Coronary artery (tissue), 2 donors: ENCODE measurements around the gene DCAF6.
A peak's percentile ranks its signal among the peaks of the same experiment; 100 is the strongest.

Experiments
- DNase-seq: peaks from one replicate; pipeline ENCODE4 v3.0.0-alpha.2; 2017; ENCODE audit warnings: low spot score
- H3K27ac ChIP-seq, 2 donors: fragments of 200-600 bp; sonication (generic); one replicate each; pipeline ENCODE4 v1.5.1; 2016 to 2019
- H3K4me3 ChIP-seq: fragments of 200-600 bp; sonication (generic); 2 replicates; pipeline ENCODE4 v1.5.1; 2016; ENCODE audit warnings: mild to moderate bottlenecking, moderate library complexity
- CTCF ChIP-seq: fragments of 200-600 bp; sonication (generic); IDR thresholded peaks from one replicate; pipeline ENCODE4 v1.5.1; 2019; ENCODE audit warnings: antibody characterized with exemption

Gene DCAF6

GRCh38 chr1:168098534-168099320, 162.2 kb downstream of the DCAF6 start:
- no peak overlapping the region for H3K4me3 ChIP-seq
- no peak for TF ChIP-seq CTCF
- H3K27ac ChIP-seq, result no peak overlapping the region
- DNase-seq, result peak; percentile 64

- peak; percentile 57 for DNase-seq
- no peak for TF ChIP-seq CTCF
- Histone ChIP-seq H3K27ac (no peak overlapping the region), H3K4me3 (no peak overlapping the region)
Observed at GRCh38 chr1:168099337-168099801, 162.9 kb downstream of the DCAF6 start.

- no peak overlapping the region for H3K4me3 ChIP-seq
- TF ChIP-seq CTCF, result no peak
- no peak overlapping the region for H3K27ac ChIP-seq
- DNase-seq, result peak; percentile 26
Observed at GRCh38 chr1:168100315-168101002, 164.0 kb downstream of the DCAF6 start.

- H3K27ac ChIP-seq, result no peak overlapping the region
- DNase-seq, result peak; percentile 26
Observed at GRCh38 chr1:168101336-168101735, 164.9 kb downstream of the DCAF6 start.

GRCh38 chr1:168102487-168102886, 166.0 kb downstream of the DCAF6 start:
- Histone ChIP-seq H3K4me3 (no peak overlapping the region), H3K27ac (no peak overlapping the region)
- no peak for TF ChIP-seq CTCF
- no peak for DNase-seq

More at GRCh38 chr1:168101336-168101735, 164.9 kb downstream of the DCAF6 start:
- no peak overlapping the region for H3K4me3 ChIP-seq
- TF ChIP-seq CTCF, result no peak

GRCh38 chr1:168104535-168104934, 168.1 kb downstream of the DCAF6 start:
- DNase-seq, result peak; percentile 49
- Histone ChIP-seq H3K4me3 (no peak overlapping the region), H3K27ac (no peak overlapping the region)
- no peak for TF ChIP-seq CTCF
